Testis (tissue), 2 donors: ENCODE results near the gene LARP1B.

Experiments used
- POLR2A ChIP-seq: fragments of 450-650 bp; IDR thresholded peaks from one replicate; pipeline ENCODE4 v1.6.1; 2017; ENCODE audit warnings: antibody characterized with exemption, mild to moderate bottlenecking, moderate library complexity
- TF ChIP-seq, protein P1 (sequence below), 3 experiments: fragments of 450-650 bp in 2 of 3; fragments of 200-600 bp in 1 of 3; sonication (generic) in 1 of 3; IDR thresholded peaks; one replicate each; pipeline ENCODE4 v1.5.1; 2016 to 2019; ENCODE audit warnings: antibody characterized with exemption in 3 of 3, mild to moderate bottlenecking in 2 of 3, moderate library complexity in 1 of 3

DNA sequence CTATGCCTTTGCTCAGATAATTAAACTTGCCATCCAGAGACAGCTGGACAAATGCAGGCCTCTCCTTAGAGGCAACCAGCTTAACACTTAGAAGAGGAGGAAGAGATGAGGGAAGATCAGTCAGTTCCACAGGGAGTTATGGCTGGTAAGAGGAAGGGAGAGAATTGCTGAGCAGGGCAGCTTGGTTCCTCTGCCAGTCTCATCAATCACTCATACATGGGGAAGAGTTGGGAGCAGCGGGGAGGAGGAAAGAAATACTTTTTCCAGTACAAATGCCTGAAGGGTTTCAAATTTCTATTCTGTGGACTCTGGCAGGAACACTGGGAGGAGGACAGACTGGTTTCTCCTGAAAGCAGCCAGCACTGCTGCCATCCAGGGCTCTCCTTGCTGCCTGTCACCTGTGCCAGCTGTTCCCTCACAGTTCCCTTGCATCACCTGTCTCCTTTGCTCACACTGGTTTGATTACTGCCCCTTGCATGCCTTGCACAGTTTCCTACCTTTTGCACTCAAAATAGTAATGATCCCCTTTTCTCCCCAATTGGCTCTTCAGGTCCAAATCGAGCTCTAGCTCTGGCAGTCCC lies 167.0 kb downstream of the LARP1B start:
- TF ChIP-seq, protein P1, sequence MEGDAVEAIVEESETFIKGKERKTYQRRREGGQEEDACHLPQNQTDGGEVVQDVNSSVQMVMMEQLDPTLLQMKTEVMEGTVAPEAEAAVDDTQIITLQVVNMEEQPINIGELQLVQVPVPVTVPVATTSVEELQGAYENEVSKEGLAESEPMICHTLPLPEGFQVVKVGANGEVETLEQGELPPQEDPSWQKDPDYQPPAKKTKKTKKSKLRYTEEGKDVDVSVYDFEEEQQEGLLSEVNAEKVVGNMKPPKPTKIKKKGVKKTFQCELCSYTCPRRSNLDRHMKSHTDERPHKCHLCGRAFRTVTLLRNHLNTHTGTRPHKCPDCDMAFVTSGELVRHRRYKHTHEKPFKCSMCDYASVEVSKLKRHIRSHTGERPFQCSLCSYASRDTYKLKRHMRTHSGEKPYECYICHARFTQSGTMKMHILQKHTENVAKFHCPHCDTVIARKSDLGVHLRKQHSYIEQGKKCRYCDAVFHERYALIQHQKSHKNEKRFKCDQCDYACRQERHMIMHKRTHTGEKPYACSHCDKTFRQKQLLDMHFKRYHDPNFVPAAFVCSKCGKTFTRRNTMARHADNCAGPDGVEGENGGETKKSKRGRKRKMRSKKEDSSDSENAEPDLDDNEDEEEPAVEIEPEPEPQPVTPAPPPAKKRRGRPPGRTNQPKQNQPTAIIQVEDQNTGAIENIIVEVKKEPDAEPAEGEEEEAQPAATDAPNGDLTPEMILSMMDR (IDR thresholded peaks at IDR 0.05), result no peak
- TF ChIP-seq POLR2A, result no peak
